WTC11 (cell line): ENCODE data around the gene RAD18. TPM values are rescaled to one million over a fixed set of nuclear protein-coding genes. Genes with fewer than 3 reads are reported as not detected.

Experiments used
- ATAC-seq: fragments of 200-7000 bp; cut with Tn5 transposase; 2 replicates; pipeline ENCODE4 v1.10.0; 2021; ENCODE audit warnings: mild to moderate bottlenecking, moderate library complexity
- CTCF ChIA-PET: fragments of 300-600 bp; sonication (Branson Sonifier 250); formaldehyde crosslinking; loops from one replicate; lab custom pipeline; 2021; ENCODE audit warnings: antibody characterized with exemption; lab: Charles Lee
- POLR2A ChIA-PET: fragments of 350-600 bp; sonication (Branson Sonifier 250); formaldehyde crosslinking; loops from one replicate; lab custom pipeline; 2021; ENCODE audit warnings: antibody characterized with exemption; lab: Charles Lee
- DNase-seq: peaks from one replicate; pipeline ENCODE4 v3.0.0; 2021; ENCODE audit warnings: low spot score
- H3K27ac Mint-ChIP-seq: 2 replicates; pipeline ENCODE4 v1.8.0; 2021; ENCODE audit warnings: mixed read lengths
- H3K27me3 Mint-ChIP-seq: 2 replicates; pipeline ENCODE4 v1.8.0; 2021; ENCODE audit warnings: low read depth, mild to moderate bottlenecking, moderate library complexity, mixed read lengths
- H3K36me3 Mint-ChIP-seq: 2 replicates; pipeline ENCODE4 v1.8.0; 2021; ENCODE audit warnings: mixed read lengths
- H3K4me1 Mint-ChIP-seq: 2 replicates; pipeline ENCODE4 v1.8.0; 2022; ENCODE audit warnings: mixed read lengths
- H3K4me3 Mint-ChIP-seq: 2 replicates; pipeline ENCODE4 v1.8.0; 2021; ENCODE audit warnings: mild to moderate bottlenecking, moderate library complexity, mixed read lengths
- H3K9me3 Mint-ChIP-seq: 2 replicates; pipeline ENCODE4 v1.8.0; 2021; ENCODE audit warnings: mixed read lengths
- EMX1 ChIP-seq: fragments of 250-450 bp; sonication (Bioruptor Pico); IDR thresholded peaks from 2 replicates; pipeline ENCODE4 v1.8.0; 2021; ENCODE audit warnings: mild to moderate bottlenecking
- FOXK1 ChIP-seq: sonication (generic); formaldehyde crosslinking; IDR thresholded peaks from 2 replicates; pipeline ENCODE4 v1.8.0; 2022; ENCODE audit warnings: mild to moderate bottlenecking, moderate library complexity, missing genetic modification reagents
- HMGA2 ChIP-seq: fragments of 250-450 bp; sonication (Bioruptor Pico); IDR thresholded peaks from 2 replicates; pipeline ENCODE4 v1.4.0; 2021; ENCODE audit warnings: mild to moderate bottlenecking, moderate library complexity
- JAZF1 ChIP-seq: fragments of 250-450 bp; sonication (Bioruptor Pico); IDR thresholded peaks from 2 replicates; pipeline ENCODE4 v1.9.0; 2021; ENCODE audit warnings: moderate library complexity, mild to moderate bottlenecking, inconsistent platforms
- JUN ChIP-seq: sonication (generic); formaldehyde crosslinking; IDR thresholded peaks from 2 replicates; pipeline ENCODE4 v1.8.0; 2023; ENCODE audit warnings: mild to moderate bottlenecking, missing genetic modification reagents
- NFATC4 ChIP-seq: fragments of 250-450 bp; sonication (Bioruptor Pico); IDR thresholded peaks from 2 replicates; pipeline ENCODE4 v1.9.0; 2021; ENCODE audit warnings: mild to moderate bottlenecking
- NR3C1 ChIP-seq: sonication (generic); formaldehyde crosslinking; conservative IDR thresholded peaks from 2 replicates; pipeline ENCODE4 v1.8.1; 2023; ENCODE audit warnings: low read depth, mild to moderate bottlenecking, missing genetic modification reagents
- OVOL2 ChIP-seq: fragments of 250-450 bp; sonication (Bioruptor Pico); IDR thresholded peaks from 2 replicates; pipeline ENCODE4 v1.9.0; 2021; ENCODE audit warnings: mild to moderate bottlenecking, borderline replicate concordance
- RELA ChIP-seq: sonication (generic); formaldehyde crosslinking; IDR thresholded peaks from 2 replicates; pipeline ENCODE4 v1.8.1; 2022; ENCODE audit warnings: missing genetic modification reagents, mild to moderate bottlenecking, borderline replicate concordance
- ZBTB21 ChIP-seq: sonication (generic); formaldehyde crosslinking; IDR thresholded peaks from 2 replicates; pipeline ENCODE4 v1.8.1; 2023; ENCODE audit warnings: mild to moderate bottlenecking, missing genetic modification reagents, borderline replicate concordance
- ZNF232 ChIP-seq: sonication (generic); formaldehyde crosslinking; IDR thresholded peaks from 2 replicates; pipeline ENCODE4 v1.8.0; 2022; ENCODE audit warnings: mild to moderate bottlenecking, missing genetic modification reagents
- ZNF671 ChIP-seq: fragments of 250-450 bp; sonication (Bioruptor Pico); IDR thresholded peaks from 2 replicates; pipeline ENCODE4 v1.8.0; 2021; ENCODE audit warnings: mild to moderate bottlenecking
- total RNA-seq: library from RNA; stranded (reverse); gene quantifications from 3 replicates; pipeline ENCODE4 v1.2.3, GENCODE V29; 2021
- TF ChIP-seq, protein P1 (sequence below): sonication (generic); formaldehyde crosslinking; IDR thresholded peaks from 2 replicates; pipeline ENCODE4 v1.8.0; 2022; ENCODE audit warnings: mild to moderate bottlenecking, missing genetic modification reagents
- TF ChIP-seq, protein P2 (sequence below): sonication (generic); formaldehyde crosslinking; IDR thresholded peaks from 2 replicates; pipeline ENCODE4 v1.8.1; 2022; ENCODE audit warnings: low read depth, missing genetic modification reagents, borderline replicate concordance
- TF ChIP-seq, protein P3 (sequence below): sonication (generic); formaldehyde crosslinking; IDR thresholded peaks from 2 replicates; pipeline ENCODE4 v1.8.1; 2022; ENCODE audit warnings: low read depth, mild to moderate bottlenecking, moderate library complexity, missing genetic modification reagents, borderline replicate concordance
- TF ChIP-seq, protein P4 (sequence below): sonication (generic); formaldehyde crosslinking; IDR thresholded peaks from 2 replicates; pipeline ENCODE4 v1.8.0; 2023; ENCODE audit warnings: missing genetic modification reagents
- TF ChIP-seq, protein P5 (sequence below): sonication (generic); formaldehyde crosslinking; IDR thresholded peaks from 2 replicates; pipeline ENCODE4 v1.8.0; 2022; ENCODE audit warnings: mild to moderate bottlenecking, missing genetic modification reagents
- TF ChIP-seq, protein P6 (sequence below): fragments of 250-450 bp; sonication (Bioruptor Pico); IDR thresholded peaks from 2 replicates; pipeline ENCODE4 v2.1.2; 2022; ENCODE audit warnings: mild to moderate bottlenecking, moderate library complexity
- TF ChIP-seq, protein P7 (sequence below): sonication (generic); formaldehyde crosslinking; IDR thresholded peaks from 2 replicates; pipeline ENCODE4 v1.8.1; 2023; ENCODE audit warnings: mild to moderate bottlenecking, missing genetic modification reagents, borderline replicate concordance
- TF ChIP-seq, protein P8 (sequence below): sonication (generic); formaldehyde crosslinking; IDR thresholded peaks from 2 replicates; pipeline ENCODE4 v1.8.0; 2023; ENCODE audit warnings: mild to moderate bottlenecking, missing genetic modification reagents

Gene RAD18
- total RNA-seq, 1 experiment from 2014 or later: 24.4 TPM

DNA sequence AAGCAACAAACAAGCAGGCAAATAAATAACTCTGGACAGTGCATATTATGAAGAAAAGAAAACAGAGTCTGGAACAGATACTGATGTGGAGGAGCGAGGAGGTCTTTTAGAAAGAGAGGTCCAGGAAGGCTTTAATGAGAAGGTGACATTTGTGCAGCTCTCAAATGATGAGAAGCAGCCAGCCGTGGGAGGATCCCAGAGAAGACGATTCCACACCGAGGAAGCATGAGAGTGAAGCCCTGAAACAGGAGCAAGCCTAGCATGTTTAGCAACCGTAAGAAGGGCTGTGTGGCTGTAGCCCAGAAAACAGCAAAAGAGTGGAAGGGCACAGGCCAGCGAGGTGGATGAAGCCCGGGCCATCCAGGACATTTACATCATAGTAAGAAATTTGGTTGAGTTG lies 93.1 kb downstream of the RAD18 start:
- TF ChIP-seq HMGA2 (CRISPR knock-in tag): no peak
- TF ChIP-seq, protein P1, sequence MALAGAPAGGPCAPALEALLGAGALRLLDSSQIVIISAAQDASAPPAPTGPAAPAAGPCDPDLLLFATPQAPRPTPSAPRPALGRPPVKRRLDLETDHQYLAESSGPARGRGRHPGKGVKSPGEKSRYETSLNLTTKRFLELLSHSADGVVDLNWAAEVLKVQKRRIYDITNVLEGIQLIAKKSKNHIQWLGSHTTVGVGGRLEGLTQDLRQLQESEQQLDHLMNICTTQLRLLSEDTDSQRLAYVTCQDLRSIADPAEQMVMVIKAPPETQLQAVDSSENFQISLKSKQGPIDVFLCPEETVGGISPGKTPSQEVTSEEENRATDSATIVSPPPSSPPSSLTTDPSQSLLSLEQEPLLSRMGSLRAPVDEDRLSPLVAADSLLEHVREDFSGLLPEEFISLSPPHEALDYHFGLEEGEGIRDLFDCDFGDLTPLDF (CRISPR knock-in tag): no peak
- TF ChIP-seq NR3C1 (CRISPR knock-in tag): no peak
- no peak for TF ChIP-seq EMX1 (CRISPR knock-in tag)
- TF ChIP-seq NFATC4 (CRISPR knock-in tag): no peak
- TF ChIP-seq, protein P2, sequence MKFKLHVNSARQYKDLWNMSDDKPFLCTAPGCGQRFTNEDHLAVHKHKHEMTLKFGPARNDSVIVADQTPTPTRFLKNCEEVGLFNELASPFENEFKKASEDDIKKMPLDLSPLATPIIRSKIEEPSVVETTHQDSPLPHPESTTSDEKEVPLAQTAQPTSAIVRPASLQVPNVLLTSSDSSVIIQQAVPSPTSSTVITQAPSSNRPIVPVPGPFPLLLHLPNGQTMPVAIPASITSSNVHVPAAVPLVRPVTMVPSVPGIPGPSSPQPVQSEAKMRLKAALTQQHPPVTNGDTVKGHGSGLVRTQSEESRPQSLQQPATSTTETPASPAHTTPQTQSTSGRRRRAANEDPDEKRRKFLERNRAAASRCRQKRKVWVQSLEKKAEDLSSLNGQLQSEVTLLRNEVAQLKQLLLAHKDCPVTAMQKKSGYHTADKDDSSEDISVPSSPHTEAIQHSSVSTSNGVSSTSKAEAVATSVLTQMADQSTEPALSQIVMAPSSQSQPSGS: no peak
- no peak for TF ChIP-seq RELA (CRISPR knock-in tag)
- TF ChIP-seq ZBTB21 (CRISPR knock-in tag): no peak
- no peak for TF ChIP-seq JUN (CRISPR knock-in tag)
- TF ChIP-seq, protein P3, sequence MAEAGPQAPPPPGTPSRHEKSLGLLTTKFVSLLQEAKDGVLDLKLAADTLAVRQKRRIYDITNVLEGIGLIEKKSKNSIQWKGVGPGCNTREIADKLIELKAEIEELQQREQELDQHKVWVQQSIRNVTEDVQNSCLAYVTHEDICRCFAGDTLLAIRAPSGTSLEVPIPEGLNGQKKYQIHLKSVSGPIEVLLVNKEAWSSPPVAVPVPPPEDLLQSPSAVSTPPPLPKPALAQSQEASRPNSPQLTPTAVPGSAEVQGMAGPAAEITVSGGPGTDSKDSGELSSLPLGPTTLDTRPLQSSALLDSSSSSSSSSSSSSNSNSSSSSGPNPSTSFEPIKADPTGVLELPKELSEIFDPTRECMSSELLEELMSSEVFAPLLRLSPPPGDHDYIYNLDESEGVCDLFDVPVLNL (CRISPR knock-in tag): no peak
- no peak for TF ChIP-seq JAZF1
- TF ChIP-seq OVOL2 (CRISPR knock-in tag): no peak
- TF ChIP-seq ZNF671: no peak
- TF ChIP-seq, protein P4, sequence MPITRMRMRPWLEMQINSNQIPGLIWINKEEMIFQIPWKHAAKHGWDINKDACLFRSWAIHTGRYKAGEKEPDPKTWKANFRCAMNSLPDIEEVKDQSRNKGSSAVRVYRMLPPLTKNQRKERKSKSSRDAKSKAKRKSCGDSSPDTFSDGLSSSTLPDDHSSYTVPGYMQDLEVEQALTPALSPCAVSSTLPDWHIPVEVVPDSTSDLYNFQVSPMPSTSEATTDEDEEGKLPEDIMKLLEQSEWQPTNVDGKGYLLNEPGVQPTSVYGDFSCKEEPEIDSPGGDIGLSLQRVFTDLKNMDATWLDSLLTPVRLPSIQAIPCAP (CRISPR knock-in tag): no peak
- TF ChIP-seq FOXK1 (CRISPR knock-in tag): no peak
- TF ChIP-seq, protein P5, sequence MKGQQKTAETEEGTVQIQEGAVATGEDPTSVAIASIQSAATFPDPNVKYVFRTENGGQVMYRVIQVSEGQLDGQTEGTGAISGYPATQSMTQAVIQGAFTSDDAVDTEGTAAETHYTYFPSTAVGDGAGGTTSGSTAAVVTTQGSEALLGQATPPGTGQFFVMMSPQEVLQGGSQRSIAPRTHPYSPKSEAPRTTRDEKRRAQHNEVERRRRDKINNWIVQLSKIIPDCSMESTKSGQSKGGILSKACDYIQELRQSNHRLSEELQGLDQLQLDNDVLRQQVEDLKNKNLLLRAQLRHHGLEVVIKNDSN: no peak
- TF ChIP-seq ZNF232 (CRISPR knock-in tag): no peak
- DNase-seq (no peak), ATAC-seq (no peak)
- H3K4me3 Mint-ChIP-seq: no peak overlapping the region
- ChIA-PET CTCF (interaction anchor here (1.4 kb wide), 1 partner anchor 101 kb away, joined by 4 read pairs; the partner anchor contains the start of gene OXTR), POLR2A (no interaction called here)
- peaks cover 8% of the 10 kb centered on the region for H3K4me1 Mint-ChIP-seq
- no peaks in the 10 kb centered on the region for H3K36me3 Mint-ChIP-seq
- no peak overlapping the region for H3K27ac Mint-ChIP-seq
- H3K27me3 Mint-ChIP-seq: no peaks in the 10 kb centered on the region
- H3K9me3 Mint-ChIP-seq: peaks cover 4% of the 10 kb centered on the region

DNA sequence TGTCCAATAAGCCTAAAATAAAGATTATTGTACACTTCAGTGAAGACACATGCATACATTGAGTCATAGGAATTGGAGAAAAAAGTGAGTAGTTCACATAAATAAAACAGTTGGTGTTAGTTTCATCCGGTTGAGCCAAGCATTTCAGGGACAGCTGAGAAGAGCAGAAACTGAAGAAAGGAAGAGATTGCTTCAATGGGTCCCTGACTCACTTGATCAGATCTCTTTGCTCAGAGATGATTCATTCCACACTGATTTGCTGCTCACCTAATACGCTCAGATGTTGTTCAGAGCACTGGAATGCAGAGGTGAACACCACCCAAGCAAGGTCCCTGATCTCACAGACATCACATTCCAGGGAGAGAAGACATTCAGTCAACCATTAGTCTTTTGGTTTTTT lies 93.7 kb downstream of the RAD18 start:
- no peak for ATAC-seq
- Mint-ChIP-seq H3K9me3 (peaks cover 4% of the 10 kb centered on the region), H3K4me3 (no peak overlapping the region), H3K4me1 (peaks cover 8% of the 10 kb centered on the region), H3K27me3 (no peaks in the 10 kb centered on the region), H3K27ac (no peak overlapping the region), H3K36me3 (no peaks in the 10 kb centered on the region)
- no peak for TF ChIP-seq NR3C1 (CRISPR knock-in tag)
- no peak for TF ChIP-seq RELA (CRISPR knock-in tag)
- TF ChIP-seq, protein P1 (CRISPR knock-in tag): no peak
- TF ChIP-seq, protein P6, sequence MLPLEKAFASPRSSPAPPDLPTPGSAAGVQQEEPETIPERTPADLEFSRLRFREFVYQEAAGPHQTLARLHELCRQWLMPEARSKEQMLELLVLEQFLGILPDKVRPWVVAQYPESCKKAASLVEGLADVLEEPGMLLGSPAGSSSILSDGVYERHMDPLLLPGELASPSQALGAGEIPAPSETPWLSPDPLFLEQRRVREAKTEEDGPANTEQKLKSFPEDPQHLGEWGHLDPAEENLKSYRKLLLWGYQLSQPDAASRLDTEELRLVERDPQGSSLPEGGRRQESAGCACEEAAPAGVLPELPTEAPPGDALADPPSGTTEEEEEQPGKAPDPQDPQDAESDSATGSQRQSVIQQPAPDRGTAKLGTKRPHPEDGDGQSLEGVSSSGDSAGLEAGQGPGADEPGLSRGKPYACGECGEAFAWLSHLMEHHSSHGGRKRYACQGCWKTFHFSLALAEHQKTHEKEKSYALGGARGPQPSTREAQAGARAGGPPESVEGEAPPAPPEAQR (CRISPR knock-in tag): no peak
- TF ChIP-seq, protein P7, sequence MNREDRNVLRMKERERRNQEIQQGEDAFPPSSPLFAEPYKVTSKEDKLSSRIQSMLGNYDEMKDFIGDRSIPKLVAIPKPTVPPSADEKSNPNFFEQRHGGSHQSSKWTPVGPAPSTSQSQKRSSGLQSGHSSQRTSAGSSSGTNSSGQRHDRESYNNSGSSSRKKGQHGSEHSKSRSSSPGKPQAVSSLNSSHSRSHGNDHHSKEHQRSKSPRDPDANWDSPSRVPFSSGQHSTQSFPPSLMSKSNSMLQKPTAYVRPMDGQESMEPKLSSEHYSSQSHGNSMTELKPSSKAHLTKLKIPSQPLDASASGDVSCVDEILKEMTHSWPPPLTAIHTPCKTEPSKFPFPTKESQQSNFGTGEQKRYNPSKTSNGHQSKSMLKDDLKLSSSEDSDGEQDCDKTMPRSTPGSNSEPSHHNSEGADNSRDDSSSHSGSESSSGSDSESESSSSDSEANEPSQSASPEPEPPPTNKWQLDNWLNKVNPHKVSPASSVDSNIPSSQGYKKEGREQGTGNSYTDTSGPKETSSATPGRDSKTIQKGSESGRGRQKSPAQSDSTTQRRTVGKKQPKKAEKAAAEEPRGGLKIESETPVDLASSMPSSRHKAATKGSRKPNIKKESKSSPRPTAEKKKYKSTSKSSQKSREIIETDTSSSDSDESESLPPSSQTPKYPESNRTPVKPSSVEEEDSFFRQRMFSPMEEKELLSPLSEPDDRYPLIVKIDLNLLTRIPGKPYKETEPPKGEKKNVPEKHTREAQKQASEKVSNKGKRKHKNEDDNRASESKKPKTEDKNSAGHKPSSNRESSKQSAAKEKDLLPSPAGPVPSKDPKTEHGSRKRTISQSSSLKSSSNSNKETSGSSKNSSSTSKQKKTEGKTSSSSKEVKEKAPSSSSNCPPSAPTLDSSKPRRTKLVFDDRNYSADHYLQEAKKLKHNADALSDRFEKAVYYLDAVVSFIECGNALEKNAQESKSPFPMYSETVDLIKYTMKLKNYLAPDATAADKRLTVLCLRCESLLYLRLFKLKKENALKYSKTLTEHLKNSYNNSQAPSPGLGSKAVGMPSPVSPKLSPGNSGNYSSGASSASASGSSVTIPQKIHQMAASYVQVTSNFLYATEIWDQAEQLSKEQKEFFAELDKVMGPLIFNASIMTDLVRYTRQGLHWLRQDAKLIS (CRISPR knock-in tag): no peak
- TF ChIP-seq, protein P8, sequence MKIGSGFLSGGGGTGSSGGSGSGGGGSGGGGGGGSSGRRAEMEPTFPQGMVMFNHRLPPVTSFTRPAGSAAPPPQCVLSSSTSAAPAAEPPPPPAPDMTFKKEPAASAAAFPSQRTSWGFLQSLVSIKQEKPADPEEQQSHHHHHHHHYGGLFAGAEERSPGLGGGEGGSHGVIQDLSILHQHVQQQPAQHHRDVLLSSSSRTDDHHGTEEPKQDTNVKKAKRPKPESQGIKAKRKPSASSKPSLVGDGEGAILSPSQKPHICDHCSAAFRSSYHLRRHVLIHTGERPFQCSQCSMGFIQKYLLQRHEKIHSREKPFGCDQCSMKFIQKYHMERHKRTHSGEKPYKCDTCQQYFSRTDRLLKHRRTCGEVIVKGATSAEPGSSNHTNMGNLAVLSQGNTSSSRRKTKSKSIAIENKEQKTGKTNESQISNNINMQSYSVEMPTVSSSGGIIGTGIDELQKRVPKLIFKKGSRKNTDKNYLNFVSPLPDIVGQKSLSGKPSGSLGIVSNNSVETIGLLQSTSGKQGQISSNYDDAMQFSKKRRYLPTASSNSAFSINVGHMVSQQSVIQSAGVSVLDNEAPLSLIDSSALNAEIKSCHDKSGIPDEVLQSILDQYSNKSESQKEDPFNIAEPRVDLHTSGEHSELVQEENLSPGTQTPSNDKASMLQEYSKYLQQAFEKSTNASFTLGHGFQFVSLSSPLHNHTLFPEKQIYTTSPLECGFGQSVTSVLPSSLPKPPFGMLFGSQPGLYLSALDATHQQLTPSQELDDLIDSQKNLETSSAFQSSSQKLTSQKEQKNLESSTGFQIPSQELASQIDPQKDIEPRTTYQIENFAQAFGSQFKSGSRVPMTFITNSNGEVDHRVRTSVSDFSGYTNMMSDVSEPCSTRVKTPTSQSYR (CRISPR knock-in tag): no peak
- ChIA-PET POLR2A (no interaction called here), CTCF (no interaction called here)
- no peak for DNase-seq
